DND-41 (cell line): ENCODE data around the gene TMPRSS3.

Source experiments
- CTCF ChIP-seq: IDR thresholded peaks from 2 replicates; pipeline ENCODE4 v1.5.1; 2012; ENCODE audit warnings: borderline replicate concordance, low read length, moderate library complexity, mild to moderate bottlenecking; ENCODE audit not compliant: poor library complexity, severe bottlenecking; ENCODE audit errors: extremely low read depth
- EZH2 ChIP-seq: IDR thresholded peaks from 3 replicates; pipeline ENCODE4 v1.6.1; 2012; ENCODE audit warnings: borderline replicate concordance, low read depth, mild to moderate bottlenecking, moderate library complexity, low read length, inconsistent platforms; ENCODE audit not compliant: severe bottlenecking

- TF ChIP-seq CTCF (no peak), EZH2 (no peak)
Observed at GRCh38 chr21:42404539-42404938, 8.7 kb upstream of the TMPRSS3 start.
